Activated CD8-positive, alpha-beta T cell treated with anti-CD3 and anti-CD28 coated beads for 36 hours (primary cell): ENCODE measurements around the gene MAGI2. TPM values are rescaled to one million over a fixed set of nuclear protein-coding genes. Genes with fewer than 3 reads are reported as not detected.

Experiments
- ATAC-seq: fragments of 200-7000 bp; cut with Tn5 transposase; one replicate; pipeline ENCODE4 v1.10.0; 2021; ENCODE audit warnings: mild to moderate bottlenecking, moderate library complexity
- CTCF ChIA-PET: fragments of 350-600 bp; sonication (Branson Sonifier 250); formaldehyde crosslinking; loops from one replicate; lab custom pipeline; 2021; ENCODE audit warnings: antibody characterized with exemption; lab: Charles Lee
- POLR2A ChIA-PET: fragments of 350-600 bp; sonication (Branson Sonifier 250); formaldehyde crosslinking; loops from one replicate; lab custom pipeline; 2021; ENCODE audit warnings: antibody characterized with exemption; lab: Charles Lee
- DNase-seq: peaks from one replicate; pipeline ENCODE4 v3.0.0-alpha.2; 2020
- H3K27ac Mint-ChIP-seq: one replicate; pipeline ENCODE4 v1.8.0; 2021; ENCODE audit warnings: mild to moderate bottlenecking, mixed read lengths
- H3K27me3 Mint-ChIP-seq: one replicate; pipeline ENCODE4 v1.8.0; 2021; ENCODE audit warnings: mixed read lengths
- H3K36me3 Mint-ChIP-seq: one replicate; pipeline ENCODE4 v1.8.0; 2021; ENCODE audit warnings: low read depth, mixed read lengths
- H3K4me1 Mint-ChIP-seq: one replicate; pipeline ENCODE4 v1.8.0; 2021; ENCODE audit warnings: low read depth, mixed read lengths
- H3K4me3 Mint-ChIP-seq: one replicate; pipeline ENCODE4 v1.8.0; 2021; ENCODE audit warnings: mild to moderate bottlenecking, moderate library complexity, mixed read lengths
- H3K9me3 Mint-ChIP-seq: one replicate; pipeline ENCODE4 v1.8.0; 2021; ENCODE audit warnings: mixed read lengths
- intact Hi-C: fragments of 100-400 bp; cut with micrococcal nuclease; formaldehyde crosslinking; loops from one replicate; pipeline ENCODE4 v1.10.0; 2022
- total RNA-seq, 2 experiments: library from RNA; stranded (reverse); gene quantifications; one replicate each; pipeline ENCODE4 v1.2.3, GENCODE V29; 2021
- TF ChIP-seq, protein P1 (sequence below): fragments of 200-600 bp; IDR thresholded peaks from one replicate; pipeline ENCODE4 v1.8.0; 2022; ENCODE audit warnings: antibody characterized with exemption, mild to moderate bottlenecking

Gene MAGI2
- total RNA-seq, 2 experiments from 2014 or later: 0.04 to 0.09 TPM

GRCh38 chr7:78223598-78223997 is 1229.9 kb downstream of the MAGI2 start:
- H3K4me3 Mint-ChIP-seq: no peak overlapping the region
- H3K4me1 Mint-ChIP-seq: no peaks in the 10 kb centered on the region
- no peak for ATAC-seq
- H3K27me3 Mint-ChIP-seq: peaks cover 6% of the 10 kb centered on the region
- H3K9me3 Mint-ChIP-seq: no peaks in the 10 kb centered on the region
- no peaks in the 10 kb centered on the region for H3K36me3 Mint-ChIP-seq
- H3K27ac Mint-ChIP-seq: no peak overlapping the region
- ChIA-PET CTCF (no interaction called here), POLR2A (no interaction called here)
- no peak for DNase-seq
- TF ChIP-seq, protein P1, sequence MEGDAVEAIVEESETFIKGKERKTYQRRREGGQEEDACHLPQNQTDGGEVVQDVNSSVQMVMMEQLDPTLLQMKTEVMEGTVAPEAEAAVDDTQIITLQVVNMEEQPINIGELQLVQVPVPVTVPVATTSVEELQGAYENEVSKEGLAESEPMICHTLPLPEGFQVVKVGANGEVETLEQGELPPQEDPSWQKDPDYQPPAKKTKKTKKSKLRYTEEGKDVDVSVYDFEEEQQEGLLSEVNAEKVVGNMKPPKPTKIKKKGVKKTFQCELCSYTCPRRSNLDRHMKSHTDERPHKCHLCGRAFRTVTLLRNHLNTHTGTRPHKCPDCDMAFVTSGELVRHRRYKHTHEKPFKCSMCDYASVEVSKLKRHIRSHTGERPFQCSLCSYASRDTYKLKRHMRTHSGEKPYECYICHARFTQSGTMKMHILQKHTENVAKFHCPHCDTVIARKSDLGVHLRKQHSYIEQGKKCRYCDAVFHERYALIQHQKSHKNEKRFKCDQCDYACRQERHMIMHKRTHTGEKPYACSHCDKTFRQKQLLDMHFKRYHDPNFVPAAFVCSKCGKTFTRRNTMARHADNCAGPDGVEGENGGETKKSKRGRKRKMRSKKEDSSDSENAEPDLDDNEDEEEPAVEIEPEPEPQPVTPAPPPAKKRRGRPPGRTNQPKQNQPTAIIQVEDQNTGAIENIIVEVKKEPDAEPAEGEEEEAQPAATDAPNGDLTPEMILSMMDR: no peak
- intact Hi-C loops: no loop called here

- no peaks in the 10 kb centered on the region for H3K36me3 Mint-ChIP-seq
- TF ChIP-seq, protein P1: no peak
- H3K4me3 Mint-ChIP-seq: no peak overlapping the region
- CTCF ChIA-PET: no interaction called here
- no peak for DNase-seq
- intact Hi-C loops: no loop called here
- H3K27me3 Mint-ChIP-seq: peaks cover 5% of the 10 kb centered on the region
- H3K27ac Mint-ChIP-seq: no peak overlapping the region
- H3K4me1 Mint-ChIP-seq: no peaks in the 10 kb centered on the region
- no peak for ATAC-seq
- POLR2A ChIA-PET: no interaction called here
- no peaks in the 10 kb centered on the region for H3K9me3 Mint-ChIP-seq
Measured at GRCh38 chr7:78222001-78222751, 1231.3 kb downstream of the MAGI2 start.

DNA sequence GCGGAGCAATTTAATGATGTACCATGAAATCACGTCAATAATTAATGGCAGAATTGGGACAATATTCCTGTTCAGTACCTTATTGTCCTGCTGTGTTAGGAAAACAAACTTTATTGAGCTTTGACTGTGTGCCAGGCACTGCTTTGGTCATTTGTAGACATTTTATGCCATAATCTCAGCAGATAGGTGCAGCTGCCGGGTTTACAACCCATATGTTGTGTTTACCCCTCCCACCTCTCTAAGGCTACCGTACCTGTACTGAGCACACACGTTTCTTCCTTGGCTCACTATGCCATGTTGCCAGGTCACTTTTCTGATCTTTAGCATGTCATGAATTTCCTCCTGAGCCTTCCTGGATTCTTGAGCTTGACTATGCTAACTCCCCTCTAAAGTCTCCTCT is 1232.7 kb downstream of the MAGI2 start:
- intact Hi-C loops: no loop called here
- ChIA-PET POLR2A (no interaction called here), CTCF (no interaction called here)
- H3K4me3 Mint-ChIP-seq: no peak overlapping the region
- DNase-seq: no peak
- H3K4me1 Mint-ChIP-seq: no peaks in the 10 kb centered on the region
- peaks cover 6% of the 10 kb centered on the region for H3K27me3 Mint-ChIP-seq
- H3K36me3 Mint-ChIP-seq: no peaks in the 10 kb centered on the region
- ATAC-seq: no peak
- no peaks in the 10 kb centered on the region for H3K9me3 Mint-ChIP-seq
- H3K27ac Mint-ChIP-seq: no peak overlapping the region
- TF ChIP-seq, protein P1: no peak

- ATAC-seq (no peak), DNase-seq (no peak)
- H3K27ac Mint-ChIP-seq: no peak overlapping the region
- TF ChIP-seq, protein P1: no peak
- no peaks in the 10 kb centered on the region for H3K4me1 Mint-ChIP-seq
- H3K27me3 Mint-ChIP-seq: peaks cover 6% of the 10 kb centered on the region
- no peaks in the 10 kb centered on the region for H3K36me3 Mint-ChIP-seq
- POLR2A ChIA-PET: no interaction called here
- no peaks in the 10 kb centered on the region for H3K9me3 Mint-ChIP-seq
- no peak overlapping the region for H3K4me3 Mint-ChIP-seq
- intact Hi-C loops: no loop called here
- CTCF ChIA-PET: no interaction called here
Measured at GRCh38 chr7:78218876-78219275, 1234.6 kb downstream of the MAGI2 start.

DNA sequence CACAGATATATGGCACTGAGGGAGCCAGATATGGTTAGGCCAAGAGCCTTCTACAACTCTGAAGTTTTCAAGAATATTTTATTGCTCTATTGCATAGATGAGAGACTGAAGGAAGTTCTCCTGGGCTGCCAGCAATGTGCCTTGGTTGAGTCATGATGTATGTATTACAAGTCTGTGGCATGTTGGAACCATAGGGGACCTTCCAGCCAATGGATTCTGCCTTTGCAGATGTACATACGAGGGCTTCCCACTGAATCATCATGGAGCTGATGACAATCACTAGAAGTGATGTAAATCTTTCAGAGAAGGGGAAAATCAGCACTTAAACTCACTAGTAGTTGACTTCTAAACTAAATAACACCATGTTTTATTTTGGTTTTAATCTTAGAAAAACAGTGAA is 1235.4 kb downstream of the MAGI2 start:
- CTCF ChIA-PET: no interaction called here
- TF ChIP-seq, protein P1: no peak
- POLR2A ChIA-PET: no interaction called here
- DNase-seq (no peak), ATAC-seq (no peak)
- no peak overlapping the region for H3K27ac Mint-ChIP-seq
- H3K27me3 Mint-ChIP-seq: peaks cover 6% of the 10 kb centered on the region
- intact Hi-C loops: no loop called here
- no peaks in the 10 kb centered on the region for H3K9me3 Mint-ChIP-seq
- H3K36me3 Mint-ChIP-seq: no peaks in the 10 kb centered on the region
- no peaks in the 10 kb centered on the region for H3K4me1 Mint-ChIP-seq
- H3K4me3 Mint-ChIP-seq: no peak overlapping the region
